GM18502 (cell line): ENCODE data around the gene MYL1.

Experiments used
- ATAC-seq: cut with Tn5 transposase; IDR thresholded peaks from one replicate; pipeline ENCODE4 v1.9.1; 2021; ENCODE audit warnings: mild to moderate bottlenecking; ENCODE audit not compliant: unreplicated experiment, poor library complexity

The MYL1 gene

DNA sequence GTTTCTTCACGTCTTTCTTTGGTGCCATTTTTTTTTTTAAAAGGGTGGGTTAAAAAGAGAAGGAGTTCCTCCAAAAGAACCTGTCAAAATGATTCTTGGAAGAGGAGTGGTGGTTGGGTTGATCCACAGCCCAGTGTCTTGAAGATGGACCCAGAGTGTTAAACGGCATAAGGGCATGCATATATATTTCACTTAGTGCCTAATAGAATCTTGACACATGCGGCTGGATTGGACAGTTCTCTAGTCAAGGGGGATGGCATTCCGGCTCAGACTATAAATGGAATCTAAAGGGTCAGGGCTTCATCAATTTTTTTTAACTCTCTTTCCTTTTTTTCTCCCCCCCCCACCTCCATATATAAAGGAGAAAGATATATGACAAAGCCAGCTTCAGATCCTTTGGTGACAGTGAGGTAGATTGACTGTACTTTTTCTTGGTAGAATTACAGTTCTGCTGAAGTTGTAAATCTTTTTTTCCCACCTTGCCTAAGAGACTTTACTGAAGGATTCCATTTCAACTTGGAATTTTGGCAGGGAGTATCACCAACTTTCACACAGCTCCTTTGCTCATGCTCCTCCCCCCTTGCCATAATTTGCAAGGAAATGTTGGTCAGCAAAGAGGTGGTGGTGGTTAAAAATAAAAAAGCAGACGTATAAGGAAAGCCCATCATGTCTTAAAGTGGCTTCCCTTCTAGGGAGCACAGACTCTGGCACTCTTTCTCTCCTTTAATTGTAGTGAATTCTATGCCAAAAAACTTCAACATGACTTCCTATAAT, at the start of gene MYL1:
MYL1 (minus strand) TSS at position 160 of the 774 bp plus-strand sequence; CDS start at position 28, 132 bp downstream.
- no peak for ATAC-seq

DNA sequence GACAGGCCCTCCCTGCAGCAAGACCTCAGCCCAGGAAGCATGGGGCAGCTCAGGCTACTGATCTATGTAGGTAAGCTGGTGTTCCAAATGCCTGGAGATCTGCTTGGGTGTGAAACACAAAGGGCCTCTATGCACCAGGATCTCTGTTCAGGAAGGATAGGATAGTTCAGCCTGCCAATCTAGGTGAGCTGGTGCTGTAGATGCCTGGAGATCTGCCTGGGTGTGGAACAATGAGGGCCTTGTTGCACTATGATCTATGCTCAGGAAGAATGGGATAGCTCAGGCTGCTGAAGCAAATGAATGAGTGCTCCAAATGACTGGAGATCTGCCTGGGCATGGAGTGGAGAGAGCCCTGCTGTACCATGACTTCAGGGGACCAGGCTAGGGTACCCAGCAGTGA, 48.9 kb upstream of the MYL1 start:
- no peak for ATAC-seq

DNA sequence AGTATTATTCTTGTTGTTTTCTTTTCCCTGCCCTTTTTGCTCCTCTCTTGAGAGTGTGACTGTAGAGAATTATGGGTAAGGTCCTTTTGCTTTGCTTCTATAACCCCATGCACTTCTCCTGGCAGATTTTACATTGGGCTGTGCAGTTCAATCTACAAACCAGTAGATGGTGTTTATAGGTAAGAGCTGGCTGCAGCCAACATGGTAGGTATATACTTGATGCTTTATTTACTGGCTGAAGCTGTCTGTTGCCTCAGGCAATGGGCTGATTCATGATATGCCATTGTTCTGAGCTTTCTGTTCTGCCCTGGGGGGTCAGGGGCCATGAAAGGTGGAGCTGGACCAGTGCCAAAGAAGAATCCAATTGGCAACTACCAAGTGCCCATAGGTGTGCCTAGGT, 48.3 kb upstream of the MYL1 start:
- no peak for ATAC-seq

DNA sequence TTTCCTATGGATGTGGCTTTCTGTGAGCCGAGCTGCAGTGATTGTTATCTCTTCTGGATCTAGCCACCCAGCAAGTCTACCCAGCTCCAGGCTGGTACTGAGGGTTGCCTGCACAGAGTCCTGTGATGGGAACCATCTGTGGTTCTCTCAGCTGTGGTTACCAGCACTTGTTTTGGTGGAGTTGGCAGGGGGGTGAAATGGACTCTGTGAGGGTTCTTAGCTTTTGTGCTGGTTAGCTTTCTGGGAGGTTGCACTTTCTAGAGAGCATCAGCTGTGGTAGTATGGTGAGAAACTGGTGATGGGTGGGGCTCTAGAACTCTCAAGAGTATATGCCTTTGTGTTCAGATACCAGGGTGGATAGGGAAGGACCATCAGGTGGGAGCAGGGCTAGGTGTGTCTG, 45.4 kb upstream of the MYL1 start:
- ATAC-seq = no peak

DNA sequence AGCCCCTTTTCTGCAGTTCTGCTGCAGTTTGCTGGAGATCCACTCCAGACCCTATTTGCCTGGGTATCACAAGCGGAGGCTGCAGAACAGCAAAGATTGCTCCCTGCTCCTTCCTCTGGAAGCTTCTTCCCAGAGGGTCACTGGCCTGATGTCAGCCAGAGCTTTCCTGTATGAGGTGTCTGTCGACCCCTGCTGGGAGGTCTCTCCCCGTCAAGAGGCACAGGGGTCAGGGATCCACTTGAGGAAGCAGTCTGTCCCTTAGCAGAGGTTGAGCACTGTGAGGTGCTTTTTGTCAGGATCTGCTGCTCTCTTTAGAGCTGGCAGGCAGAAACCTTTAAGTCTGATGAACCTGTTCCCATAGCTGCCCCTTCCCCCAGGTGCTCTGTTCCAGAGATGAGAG, 42.0 kb upstream of the MYL1 start:
- ATAC-seq = no peak

DNA sequence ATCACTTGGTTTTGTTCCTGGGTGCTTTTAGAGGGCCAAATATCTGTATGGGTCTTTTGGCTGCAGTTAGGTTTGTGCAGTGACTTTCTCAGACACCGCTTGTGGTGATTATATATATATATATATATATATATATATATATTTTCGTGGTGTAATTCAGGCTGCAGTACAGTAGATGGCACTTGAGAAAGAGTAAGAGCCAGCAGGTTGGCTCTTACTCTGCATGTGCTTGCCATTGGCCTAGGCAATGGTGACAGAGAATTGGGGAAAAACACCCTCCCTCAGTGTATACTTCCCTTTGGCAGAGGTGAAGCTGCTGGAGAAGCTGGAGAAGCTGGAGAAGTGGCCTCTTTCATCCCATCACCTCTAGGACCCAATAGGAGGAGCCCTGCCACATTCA, 22.2 kb upstream of the MYL1 start:
- no peak for ATAC-seq

DNA sequence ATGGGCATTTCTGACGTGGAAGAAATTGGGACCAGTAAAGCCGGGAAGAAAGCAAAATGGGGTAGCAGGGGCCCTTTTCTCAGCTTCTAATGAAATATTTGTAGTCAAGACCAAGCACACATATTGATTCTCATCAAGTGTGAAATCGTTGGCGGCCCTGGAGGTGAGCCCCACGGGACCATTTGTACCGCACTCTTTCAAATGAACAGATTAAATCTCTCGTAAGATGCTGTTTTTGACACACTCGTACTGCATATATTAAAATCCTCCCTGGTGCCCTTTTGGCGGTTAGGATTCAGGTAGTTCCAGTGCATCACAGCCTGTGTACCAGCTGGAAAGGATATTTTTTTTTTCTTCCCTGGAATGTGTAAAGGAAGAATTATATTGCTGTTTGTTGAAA, 9.9 kb upstream of the MYL1 start:
- ATAC-seq = no peak

DNA sequence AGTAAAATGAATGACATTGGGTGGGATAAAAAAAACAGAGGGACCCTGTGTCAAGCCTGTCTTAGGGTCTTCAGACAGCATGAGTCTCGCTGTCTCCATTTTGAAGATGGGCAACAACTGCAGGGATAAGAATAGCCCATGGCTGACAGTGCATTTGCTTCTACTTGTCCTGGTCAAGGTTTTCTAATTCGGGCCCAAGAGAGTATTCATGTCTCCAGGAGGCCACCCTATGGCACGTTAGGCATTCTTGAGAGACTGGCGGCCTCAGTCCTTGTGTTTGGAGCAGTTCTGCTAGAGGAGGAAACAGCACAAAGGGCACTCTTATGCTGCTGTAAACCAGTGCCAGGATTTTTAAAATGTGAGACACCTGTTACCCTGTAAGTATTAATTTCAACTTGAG, 9.5 kb upstream of the MYL1 start:
- no peak for ATAC-seq

DNA sequence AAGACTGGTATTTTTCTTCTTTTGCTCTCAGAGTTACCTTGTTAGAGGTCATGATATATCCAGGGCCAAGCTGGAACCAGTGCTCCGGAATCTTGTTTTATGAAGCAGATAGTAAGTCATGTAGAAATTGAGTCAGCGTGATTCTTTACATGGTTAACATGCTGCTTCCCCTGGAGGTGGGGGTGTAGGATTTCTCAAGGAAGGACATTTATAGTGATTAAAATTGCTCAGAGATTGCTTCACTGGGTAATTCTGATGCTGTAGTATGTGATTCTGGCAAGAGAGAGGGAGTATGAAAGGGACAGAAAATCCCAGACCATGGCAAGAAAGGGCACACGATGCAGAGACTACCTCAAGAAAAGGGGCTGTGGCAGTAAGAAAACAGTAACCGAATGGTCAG, 8.0 kb upstream of the MYL1 start:
- ATAC-seq = no peak

DNA sequence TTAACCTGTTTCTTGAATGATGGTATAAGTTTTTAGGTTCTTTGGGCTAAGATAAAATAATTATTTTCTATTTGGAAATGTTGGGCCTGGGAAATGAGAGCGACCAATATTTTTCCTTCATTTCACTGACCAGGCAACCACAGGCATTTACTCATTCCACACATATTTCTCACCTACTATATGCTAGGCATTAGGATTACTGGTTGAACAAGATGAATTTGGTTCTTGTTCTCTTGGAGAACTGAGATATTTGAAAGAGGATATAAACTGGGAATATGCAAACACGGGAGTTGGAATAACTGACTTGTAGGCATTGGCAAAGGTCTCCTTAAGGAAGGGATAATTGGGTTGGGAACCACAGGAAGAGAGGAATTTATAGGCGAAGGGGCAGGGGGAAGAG, 3.9 kb upstream of the MYL1 start:
- no peak for ATAC-seq

DNA sequence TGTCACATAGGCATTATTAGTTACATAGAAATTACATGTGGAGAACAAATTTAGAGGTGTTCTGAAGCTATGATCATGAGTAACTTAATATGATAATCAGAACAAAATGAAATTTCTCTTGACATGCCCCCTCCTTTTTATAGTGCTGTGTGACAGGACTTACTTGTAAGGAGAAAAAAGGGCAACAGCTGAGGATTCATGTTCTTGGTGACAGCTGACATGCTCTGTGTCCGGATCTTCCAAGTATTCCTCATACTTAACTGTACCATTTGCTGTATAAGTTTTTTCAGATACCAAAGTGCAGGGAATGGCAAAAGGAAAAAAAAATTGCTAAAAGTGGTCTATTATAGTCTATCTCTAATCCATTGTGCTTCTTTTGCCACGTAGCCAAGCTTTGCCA, 3.5 kb upstream of the MYL1 start:
- ATAC-seq = no peak

DNA sequence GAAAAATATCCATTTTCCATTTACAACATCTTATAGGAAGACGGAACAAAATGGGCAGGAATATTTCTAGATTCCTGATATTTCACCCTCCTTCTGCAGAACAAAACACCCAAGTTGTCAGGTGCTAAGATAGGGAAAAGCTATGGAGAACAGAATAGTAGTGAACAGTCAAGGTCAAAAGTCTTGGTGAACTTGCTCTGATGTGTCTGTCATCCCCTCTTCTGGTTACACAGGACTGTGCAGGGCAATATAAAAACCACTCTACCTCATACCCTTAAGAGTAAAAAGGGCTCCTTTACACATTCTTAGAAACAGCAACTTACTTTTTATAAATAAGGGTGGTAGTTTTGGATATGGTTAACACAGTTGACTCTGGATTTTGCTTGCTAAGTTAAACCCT, 4.4 kb downstream of the MYL1 start:
- ATAC-seq = no peak

DNA sequence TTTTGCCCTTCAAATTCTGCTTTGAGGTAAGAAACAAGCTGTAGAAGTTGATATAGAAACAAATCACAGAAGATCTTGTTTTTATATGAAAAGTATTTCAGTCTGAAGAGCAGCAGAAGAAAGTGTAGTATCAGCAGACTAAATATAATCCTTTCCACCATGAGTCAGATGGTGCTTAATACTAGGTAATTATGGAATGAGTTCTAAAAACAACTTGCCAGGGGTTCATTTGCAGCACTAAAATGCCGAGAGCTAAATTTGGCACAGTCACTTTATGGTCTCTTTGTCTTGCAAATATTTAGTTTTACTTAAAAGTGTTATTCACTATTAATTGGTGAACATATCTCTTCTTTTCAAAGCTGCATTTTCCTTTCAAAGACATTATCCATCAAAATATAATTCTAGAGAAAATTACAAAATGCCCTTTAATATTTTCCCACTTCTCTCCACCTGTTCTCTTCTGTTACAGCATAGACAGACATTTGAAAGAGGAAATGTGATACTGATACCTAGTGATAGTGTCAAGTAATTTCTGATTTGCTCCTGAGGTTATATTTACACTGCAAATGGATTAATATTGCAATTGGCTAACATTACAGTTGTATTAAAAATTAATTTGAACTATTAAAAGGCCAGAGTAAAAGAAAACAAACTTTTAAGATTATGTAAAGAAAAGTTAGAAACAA, 5.3 kb downstream of the MYL1 start:
- no peak for ATAC-seq

DNA sequence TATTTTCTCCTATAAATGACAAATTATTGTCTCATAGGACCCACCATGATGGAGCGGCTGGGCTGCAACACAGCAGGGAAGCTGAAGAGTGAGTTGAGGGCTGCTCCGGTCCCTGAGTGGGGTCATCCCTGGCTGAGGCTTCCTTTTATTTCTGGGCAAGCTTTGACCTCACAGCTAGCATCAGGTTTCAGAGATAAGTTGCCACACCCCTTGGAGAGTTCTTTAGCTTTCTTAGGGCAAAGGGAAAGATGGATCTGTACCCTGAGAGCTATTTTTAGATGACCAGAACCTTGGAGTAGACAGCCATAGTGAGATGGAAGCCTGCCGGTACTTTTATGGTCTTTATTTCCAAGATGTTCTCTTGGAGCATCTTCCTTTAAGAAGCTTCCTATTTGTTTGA, 11.5 kb downstream of the MYL1 start:
- no peak for ATAC-seq

DNA sequence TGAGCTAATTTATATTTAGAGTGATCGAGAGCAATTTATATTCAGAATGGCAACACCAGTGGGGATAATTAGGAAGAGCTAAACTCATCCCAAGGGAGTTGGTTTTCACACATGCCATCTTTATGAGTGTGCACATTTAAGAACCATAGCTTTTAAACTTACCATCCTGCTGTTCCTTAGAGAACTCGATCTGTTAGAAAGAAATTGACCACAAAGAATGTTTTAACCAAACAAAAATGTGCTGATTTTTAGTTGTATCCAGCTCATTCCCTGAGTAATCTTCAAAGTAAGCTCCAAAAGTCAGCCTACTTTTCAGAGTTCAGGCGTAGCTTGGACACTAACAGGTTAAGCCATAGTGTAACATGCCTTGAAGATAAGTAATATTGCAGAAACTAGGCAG, 12.6 kb downstream of the MYL1 start:
- ATAC-seq = no peak

DNA sequence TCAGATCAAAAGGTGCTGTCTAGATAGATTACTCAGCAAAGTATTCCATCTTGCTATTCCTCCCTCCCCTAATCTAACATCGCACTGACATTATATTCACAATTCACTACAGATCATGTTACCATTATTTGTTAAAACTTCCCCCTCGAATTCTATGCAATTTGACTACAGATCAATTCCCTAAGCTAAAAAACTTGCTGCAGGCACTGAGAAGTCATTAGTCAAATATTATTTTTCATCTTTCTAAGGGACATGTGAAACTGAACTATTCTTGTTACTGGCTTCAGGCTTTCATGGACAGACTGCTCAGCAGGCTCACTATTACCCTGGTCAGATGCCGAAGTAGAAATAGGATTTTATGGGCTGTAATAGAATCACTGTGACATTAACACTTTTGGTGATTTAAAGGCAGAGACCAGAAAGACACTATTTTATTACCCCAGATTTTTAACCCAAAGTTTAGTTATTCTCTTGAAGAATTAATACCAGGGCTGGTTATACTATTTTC, 15.1 kb downstream of the MYL1 start:
- ATAC-seq = no peak

DNA sequence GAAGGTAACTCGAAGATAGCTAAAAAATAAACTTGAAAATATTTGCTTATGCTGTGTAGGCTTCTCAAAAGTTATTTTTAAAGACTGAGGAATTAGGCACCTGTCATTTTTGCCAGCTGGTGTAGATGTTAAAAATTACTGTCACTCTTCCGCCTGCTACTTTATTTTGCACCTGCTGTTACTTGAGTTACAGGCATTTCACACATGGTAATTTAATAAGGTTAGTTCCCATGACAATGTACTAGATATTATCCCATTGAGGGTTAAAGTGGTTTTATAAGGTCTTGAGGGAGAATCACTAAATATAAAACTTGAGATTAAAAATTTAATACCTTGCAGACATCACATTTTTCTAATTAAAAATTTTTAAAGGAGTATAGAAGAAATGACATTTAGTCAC, 26.6 kb downstream of the MYL1 start:
- no peak for ATAC-seq

DNA sequence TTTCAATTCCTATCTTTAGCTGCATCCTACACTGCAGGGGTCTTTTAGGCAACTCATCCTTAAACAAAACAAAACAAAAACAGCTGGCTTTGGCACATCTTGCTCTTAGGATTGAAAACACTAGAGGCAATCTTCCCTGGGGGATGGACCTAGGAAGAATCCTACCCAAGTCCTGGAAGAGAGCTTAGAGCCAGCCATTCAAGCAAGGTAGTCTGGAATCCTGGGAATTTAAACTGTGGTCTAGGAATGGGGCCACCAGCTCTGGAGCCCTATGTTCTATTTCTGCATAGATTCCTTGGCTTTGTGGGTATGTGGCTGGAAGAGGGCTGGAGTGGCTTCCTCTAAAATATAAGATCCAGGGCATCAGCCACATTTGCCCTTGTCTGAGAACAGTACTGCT, 27.7 kb downstream of the MYL1 start:
- ATAC-seq = no peak

DNA sequence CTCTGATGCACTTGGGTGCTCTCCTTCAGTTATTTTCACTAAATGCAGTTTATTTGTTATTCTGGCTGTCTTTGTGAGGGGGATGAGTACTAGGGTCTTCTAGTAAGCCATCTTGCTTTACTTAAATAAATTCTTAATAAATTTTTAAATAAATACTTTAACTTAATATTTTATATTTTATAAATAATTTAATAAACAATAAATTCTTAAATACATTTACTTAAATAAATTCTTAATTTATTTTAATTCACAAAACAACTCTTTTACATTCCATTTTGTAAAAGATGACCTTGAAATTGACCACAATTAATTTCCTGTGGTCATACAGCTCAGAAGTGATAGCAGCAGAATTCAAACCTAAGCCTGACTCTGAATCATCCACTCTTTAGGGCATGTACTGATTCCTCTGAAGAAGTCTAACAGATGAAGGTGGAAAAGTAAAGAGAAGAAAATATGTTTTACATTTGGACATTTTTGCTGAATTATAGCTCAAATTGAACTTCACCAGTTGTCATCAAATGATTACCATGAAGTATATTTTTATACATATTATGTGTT, 28.8 kb downstream of the MYL1 start:
- ATAC-seq = no peak

DNA sequence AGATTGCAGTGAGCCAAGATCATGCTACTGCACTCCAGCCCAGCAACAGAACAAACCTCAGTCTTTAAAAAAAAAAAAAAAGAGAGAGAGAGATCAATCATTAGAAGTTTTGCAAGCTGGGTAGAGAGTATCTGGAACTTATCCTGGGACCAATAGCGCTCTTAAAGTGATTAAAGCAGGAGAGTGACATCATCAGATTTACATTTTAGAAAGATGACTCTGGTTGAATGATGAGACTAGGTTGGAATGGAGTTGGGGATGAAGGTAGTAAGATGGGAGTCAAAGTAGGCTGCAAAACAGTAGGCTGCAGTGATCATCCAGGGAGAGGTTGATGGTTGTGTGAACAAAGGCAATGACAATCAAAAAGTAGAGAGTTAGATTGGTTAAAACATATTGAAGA, 37.8 kb downstream of the MYL1 start:
- no peak for ATAC-seq

DNA sequence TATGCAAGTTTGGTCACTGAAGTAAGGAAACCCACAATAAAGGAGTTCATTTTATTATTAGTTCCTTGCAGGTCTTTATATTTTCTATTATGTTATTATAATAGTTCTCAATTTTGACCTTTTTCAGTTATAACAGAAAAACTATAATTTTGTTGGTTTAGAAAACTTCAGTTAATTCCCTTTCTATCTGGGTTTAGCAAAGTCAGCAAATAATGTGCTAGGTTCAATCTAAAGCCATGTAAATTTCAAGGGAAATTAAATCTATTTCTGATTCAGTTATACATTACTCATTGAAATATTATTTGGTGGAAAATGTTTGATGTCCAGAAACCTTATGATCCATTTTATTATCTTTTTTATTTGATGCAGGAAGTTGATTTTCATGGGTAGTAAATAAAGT, 43.7 kb downstream of the MYL1 start:
- no peak for ATAC-seq

DNA sequence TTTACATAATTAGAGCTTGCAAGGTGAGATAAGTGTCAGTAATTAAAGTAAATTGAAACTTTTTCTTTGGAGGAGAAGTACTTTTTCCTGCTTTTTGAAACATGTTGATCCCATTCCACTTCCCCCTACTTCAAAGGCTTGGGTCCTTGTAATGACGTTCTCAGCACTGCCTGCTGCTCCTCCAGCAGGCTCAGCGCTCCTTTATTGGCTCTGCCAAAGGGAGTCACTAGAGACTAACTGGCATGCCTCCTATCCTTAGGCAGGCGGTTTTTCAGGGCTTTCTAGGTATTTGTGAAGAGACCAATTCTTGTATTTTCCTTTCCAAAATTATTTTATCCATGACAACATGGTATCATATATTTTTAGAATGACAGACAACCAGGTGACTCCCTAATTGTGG, 45.8 kb downstream of the MYL1 start:
- no peak for ATAC-seq
